HG03025 (cell line): ENCODE data around the gene AKT1.

Experiments
- ATAC-seq: cut with Tn5 transposase; IDR thresholded peaks from one replicate; pipeline ENCODE4 v1.9.1; 2021; ENCODE audit warnings: mild to moderate bottlenecking, moderate library complexity; ENCODE audit not compliant: unreplicated experiment, low FRiP score

The AKT1 gene

DNA sequence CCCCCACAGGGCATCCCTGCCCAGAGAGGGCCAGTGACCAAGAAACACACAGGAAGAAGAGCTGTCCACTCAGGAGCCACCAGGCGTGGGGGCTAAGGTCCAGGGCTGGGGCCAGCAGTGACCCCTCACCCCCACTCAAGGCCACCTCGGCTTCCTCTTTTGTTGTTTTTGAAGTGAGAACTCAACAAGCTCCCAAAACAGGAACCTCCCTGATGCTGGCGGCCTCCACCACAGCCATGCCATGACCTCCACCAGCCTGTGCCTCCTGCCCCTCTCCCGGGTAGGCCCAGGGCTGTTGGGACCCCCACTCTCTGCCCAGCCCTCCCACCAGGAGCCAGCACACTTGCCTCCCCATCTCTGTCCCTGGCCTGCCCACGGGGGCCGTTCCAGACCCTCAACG is 7.8 kb downstream of the AKT1 start:
- no peak for ATAC-seq

DNA sequence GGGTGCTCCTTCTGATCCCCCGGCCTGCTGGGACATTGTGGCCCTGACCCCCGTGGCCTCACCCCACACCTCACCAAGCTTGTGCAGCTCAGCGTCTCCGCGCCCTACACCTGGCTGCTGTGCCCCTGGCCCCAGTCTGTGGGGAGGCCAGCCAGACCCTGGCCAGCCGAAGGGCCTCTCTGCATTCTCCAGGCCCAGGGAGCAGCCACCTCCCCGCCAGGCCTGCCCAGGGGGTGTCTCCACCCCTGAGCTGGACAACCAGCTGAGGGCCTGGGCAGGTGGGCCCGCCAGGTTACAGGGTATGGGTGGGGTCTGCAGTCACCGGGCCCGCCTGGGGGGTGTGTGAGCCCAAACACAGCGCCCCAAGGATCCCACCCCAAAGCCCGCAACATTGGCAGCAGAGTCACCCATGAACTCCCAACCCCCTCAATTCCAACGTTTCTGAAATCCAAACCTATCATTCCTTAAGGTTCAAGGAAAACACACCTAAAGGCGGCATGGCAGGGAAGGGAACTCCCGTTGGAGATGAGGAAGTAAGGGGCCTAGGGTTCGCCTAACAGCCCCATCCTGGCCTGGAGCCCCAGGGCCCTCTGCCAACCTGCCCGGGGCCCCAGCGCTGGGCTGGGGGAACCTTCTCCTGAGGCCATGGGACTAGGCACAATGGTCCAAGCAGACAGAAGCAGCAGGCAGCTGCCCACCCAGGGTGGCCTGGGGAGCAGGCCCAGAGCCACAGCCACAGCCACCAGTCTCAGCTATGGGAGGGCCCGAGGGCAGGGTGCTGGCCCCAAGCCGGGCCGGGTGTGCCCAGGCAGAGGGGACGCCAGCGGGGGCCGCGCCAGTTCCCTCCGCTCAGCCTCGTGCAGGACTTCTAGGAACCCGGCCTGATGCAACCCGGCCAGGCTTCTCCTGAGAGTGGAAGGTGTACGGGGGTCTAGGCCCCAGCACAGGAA is 8.5 kb downstream of the AKT1 start:
- ATAC-seq = no peak

DNA sequence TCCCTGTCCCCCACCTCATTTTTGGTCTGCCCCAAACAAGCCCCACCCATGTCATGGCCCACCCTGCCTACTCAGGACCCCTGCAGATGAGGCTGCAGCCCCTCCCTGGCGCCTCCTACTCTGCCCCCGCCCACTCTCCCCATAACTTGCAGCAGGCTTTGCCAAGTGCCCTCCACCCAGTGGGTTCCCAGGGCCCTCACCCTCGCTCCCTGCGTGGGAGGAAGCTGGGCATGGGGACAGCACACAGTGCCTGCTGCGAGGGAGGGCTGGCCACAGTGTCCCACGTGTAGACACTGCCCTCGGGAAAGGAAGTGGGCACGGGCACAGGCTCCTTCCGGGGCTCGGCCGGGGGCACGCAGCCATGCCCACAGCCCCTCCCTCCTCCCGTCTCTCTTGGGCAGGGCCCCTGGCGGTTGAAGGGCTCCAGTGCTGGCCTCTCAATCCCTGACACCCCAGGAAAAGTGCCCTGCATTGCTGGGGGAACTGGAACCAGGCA is 9.4 kb downstream of the AKT1 start:
- no peak for ATAC-seq

DNA sequence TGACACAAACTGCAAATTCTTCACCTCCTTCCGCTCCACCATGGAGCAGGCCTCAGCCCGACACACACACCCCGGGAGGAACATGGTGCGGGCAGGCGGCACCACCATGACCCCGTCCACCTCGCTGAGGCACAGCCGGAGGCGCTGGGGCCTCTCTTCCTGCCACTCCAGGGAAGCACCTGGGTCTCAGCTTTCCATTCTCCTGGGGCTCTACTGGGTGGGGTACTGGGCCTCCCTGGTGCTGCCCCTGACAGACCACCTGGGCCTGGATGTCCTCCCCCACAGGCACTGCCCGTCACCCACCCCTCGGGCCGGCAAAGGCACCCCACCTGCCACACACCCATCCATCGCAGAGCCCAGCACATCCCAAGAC is 9.9 kb downstream of the AKT1 start:
- no peak for ATAC-seq

- ATAC-seq = no peak
Measured at GRCh38 chr14:104784846-104785707, 10.5 kb downstream of the AKT1 start.

DNA sequence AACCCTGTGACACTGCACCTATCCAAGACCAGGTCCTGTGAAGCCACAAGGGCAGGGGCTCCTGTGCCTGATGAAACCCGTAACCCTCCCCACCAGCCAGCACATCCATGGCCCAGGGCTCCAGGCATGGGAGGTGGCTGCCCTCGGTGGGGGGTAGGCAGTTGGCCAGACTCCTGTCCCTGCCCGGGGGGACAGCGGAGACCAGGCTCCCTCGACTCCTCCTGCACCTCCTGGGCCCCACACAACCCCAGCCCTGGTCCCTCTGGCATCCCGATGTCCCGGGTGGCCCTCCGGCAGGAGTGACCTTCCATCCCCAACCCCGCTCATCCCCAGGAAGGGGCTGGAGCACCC is 11.4 kb downstream of the AKT1 start:
- ATAC-seq = no peak

DNA sequence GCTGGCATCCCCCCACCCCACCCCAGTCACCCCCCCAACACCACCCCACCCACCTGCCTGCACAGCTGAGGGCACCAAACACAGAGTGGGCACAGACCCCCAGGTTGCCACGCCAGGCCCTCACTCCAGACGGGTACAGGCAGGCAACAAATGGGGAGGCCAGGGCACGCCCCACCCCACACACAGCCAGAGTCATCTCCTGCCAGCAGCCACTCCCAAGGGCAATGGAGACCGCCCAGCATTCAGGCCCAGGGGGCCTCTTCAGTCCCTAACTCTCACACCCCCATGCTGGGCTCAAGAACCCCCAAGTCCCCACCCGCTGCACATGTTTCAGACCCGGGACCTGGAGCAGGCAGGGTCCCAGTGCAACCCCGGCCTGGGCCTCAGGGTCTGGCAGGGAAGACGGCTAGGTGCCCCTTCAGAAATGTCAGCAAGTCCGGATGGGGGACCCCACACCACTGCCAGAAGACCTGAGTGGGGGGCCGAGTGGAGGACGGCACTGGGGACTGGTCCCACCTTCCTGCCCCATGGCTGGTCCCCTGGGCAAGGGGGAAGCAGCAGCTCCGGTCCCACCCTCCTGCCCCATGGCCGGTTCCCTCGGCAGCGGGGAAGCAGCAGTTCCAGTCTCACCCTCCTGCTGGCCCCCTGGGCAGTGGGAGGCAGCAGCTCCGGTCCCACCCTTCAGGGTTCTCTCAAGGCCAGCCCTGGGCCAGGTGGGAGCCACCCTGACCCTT is 11.9 kb downstream of the AKT1 start:
- no peak for ATAC-seq

GRCh38 chr14:104782808-104783139 is 12.8 kb downstream of the AKT1 start:
- ATAC-seq = no peak

DNA sequence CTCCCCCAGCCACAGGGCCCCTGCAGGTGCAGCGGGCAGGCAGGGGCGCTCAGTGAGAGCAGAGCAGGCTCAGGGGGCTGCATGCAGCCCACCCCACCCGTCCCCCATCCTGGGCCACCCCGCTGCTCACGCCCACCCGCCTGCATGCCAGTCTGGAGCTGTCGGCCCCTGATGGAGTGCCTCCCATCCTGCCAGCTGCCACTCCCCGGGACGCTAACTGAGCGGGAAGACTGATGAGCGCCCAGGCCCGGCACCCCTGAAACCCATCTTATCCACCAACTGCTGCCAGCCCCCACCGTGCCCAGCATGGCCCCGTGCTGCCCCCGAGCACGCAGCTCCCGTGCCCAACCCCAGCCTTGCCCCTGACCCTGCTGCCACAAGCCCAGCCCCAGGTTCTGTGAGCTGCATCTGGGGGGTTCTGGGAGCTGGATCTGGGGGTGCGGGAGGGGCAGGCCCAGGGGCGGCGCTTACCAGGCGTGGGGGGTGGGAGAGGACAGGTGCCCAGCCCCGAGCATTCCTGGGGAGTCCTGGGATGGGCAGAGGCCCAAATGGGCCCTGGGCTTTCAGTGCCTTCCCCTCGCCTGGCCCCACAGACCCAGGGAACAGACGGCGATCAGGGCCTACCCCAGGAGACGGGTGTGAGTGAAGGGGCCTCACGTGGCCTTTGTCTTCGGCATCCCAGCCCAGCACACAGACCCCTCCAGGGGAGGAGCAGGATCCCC is 13.3 kb downstream of the AKT1 start:
- no peak for ATAC-seq

- ATAC-seq = no peak
Measured at GRCh38 chr14:104781271-104782077, 14.1 kb downstream of the AKT1 start.

DNA sequence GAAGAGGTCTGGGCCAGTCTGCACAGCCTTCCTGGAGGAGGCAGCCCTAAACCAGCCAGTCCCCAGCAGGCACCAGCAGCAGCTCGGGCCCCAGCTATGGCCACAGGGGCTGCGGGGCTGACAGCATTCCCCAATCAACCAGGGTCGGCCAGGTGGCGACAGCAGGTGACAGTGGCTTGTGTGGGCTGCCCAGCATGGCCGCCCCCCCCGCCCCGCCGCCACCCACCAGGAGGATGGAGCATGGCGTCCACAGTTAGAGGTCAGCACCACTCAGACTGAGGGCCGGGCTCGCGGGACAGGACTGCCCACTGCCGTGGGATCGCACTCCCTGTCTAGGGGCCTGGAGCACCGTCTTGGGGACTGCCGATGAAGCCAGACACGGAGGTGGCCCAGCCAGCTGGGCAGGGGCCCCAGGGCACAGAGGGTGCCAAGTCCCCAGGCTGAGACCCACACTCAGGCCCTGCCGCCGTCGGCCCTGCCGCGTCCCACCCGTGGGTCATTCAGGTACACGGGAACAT is 15.0 kb downstream of the AKT1 start:
- ATAC-seq = no peak

DNA sequence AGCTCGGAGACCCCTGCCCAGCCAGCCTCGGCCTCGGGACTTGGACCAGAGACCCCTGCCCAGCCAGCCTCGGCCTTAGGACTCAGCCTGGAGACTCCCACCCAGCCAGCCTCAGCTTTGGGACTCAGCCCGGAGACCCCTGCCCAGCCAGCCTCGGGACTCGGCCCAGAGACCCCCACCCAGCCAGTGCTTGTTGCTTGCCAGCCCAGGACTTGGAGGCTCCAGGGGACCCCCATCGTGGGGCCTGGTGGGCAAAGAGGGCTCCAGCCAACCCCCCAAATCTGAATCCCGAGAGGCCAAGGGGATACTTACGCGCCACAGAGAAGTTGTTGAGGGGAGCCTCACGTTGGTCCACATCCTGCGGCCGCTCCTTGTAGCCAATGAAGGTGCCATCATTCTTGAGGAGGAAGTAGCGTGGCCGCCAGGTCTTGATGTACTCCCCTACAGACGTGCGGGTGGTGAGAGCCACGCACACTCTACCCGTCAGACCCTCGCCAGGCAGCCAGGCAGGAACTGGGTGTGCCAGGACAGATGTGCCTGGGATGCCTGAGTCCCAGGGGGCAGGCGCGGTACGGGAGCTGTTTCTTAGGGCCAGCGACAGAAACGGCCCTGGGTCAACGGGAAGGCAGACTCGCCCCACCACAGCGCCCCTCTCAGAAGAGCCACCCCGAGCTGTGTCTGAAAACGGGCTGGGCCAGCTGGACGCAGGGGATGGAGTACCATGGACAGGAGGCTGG is 15.6 kb downstream of the AKT1 start:
- no peak for ATAC-seq

DNA sequence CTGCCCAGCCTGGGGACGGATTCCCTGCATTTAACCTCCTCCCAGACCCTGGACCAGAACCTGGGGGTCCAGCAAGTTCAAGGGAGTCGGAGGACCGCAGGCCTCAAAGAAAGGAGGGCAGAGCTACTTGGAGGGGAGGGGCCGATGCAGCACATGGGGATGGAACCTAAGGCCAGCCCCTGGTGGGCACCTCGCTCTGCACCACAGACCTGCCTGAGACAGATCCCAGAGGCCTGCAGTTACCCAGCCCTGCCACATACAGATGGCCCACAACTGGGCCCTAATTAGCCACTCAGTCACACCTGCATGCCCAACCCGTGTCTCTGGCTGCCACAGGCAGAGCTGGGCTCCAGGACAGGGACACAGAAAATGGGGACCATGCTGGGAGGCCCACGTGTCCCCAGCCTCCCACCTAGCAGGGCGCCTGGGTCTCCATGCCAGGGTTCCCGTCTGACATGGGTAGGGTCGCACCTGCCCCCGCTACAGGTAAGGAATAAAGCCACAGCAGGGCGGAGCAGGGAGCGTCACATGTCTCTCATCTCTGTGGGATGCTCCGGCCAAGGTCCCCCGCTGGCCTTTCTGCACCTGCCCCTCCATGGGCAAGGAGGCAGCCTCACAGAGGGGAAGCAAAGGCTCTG is 16.7 kb downstream of the AKT1 start:
- no peak for ATAC-seq

DNA sequence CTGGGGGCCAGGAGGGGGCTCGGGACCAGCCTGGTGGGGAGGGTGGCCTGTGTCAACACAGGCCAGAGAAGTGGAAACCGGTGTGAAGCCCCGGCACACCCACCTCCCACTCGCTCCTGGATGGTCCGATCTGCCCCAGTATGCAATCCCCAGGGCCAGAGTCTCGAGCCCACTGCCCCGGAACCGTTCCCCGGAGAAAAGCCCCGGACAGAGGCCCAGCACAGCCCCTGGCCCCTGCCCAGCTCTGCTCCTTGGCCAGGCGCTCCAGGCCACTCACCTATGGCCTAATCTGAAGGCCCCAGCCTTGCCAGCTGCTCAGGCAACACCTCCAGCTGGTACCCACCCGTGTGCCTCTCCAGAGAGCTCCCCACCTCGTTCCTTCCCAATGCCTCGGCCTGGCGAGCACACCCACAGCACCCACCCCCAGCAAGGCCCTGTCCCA is 17.7 kb downstream of the AKT1 start:
- no peak for ATAC-seq

GRCh38 chr14:104776961-104777807 is 18.4 kb downstream of the AKT1 start:
- ATAC-seq = no peak

GRCh38 chr14:104776481-104776880 is 19.1 kb downstream of the AKT1 start:
- no peak for ATAC-seq

DNA sequence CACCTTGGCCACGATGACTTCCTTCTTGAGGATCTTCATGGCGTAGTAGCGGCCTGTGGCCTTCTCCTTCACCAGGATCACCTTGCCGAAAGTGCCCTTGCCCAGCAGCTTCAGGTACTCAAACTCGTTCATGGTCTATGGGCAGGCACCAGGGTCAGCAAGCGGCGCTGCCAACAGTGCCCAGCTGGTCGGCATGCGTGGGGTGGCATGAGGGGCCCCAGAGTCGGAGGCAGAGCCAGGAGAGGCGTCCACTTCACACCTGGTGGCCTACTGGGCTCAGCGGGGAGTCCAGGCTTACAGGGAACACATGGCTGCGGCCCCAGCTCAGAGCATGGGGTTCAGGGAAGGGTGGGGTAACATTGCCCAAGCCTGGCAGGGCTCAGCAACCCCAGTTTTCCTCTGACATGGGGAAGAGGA is 20.5 kb downstream of the AKT1 start:
- ATAC-seq = no peak
